ENCODE results near the gene ZFAND4. TPM values are rescaled to one million over a fixed set of nuclear protein-coding genes. Genes with fewer than 3 reads are reported as not detected.
"Not testable (repeated sequence)": the region's sequence is repeated elsewhere in the genome, so short reads cannot be mapped to it uniquely, and the experiment has no call there.

The ZFAND4 gene
- polyA plus RNA-seq, 3 donors: 4.4 to 5.9 (median 5.1) TPM

- no peak for TF ChIP-seq CTCF (IDR thresholded peaks at IDR 0.05)
- no peak overlapping the region for H3K9ac ChIP-seq (ENCODE audit: insufficient read depth, low read length, poor library complexity, severe bottlenecking)
- Mint-ChIP-seq H3K27ac (no peak overlapping the region), H3K4me1 (peaks cover 17% of the 10 kb centered on the region), H3K9me3 (peaks cover 12 to 26% (median 17%) of the 10 kb centered on the region in 7 donors), H3K36me3 (peaks cover 4 to 6% of the 10 kb centered on the region in 2 donors), H3K27me3 (ENCODE audit: low read depth in 3 of 3) (peaks cover 23 to 38% (median 31%) of the 10 kb centered on the region in 3 donors), H3K4me3 (no peak overlapping the region)
- H3K4me1 ChIP-seq (ENCODE audit: control insufficient read depth in 1 of 2, insufficient read depth in 2 of 2, low read length in 2 of 2): peaks cover 10 to 13% of the 10 kb centered on the region in 2 donors
- no peaks in the 10 kb centered on the region for H3K36me3 ChIP-seq (replicated peaks in 1 of 2; ENCODE audit: control insufficient read depth in 1 of 2, insufficient read depth in 2 of 2, low read length in 2 of 2)
- intact Hi-C loops (cut with micrococcal nuclease): no loop called here
- whole genome bisulfite sequencing (ENCODE audit: insufficient coverage): no CpG with 5 or more reads among the region's 3 CpGs
- DNase-seq: no peak
- no peak overlapping the region for H3K4me3 ChIP-seq (replicated peaks in 1 of 3; ENCODE audit: low read depth in 2 of 3, low read length in 3 of 3)
- H3K9me3 ChIP-seq (replicated peaks in 1 of 2; ENCODE audit: control insufficient read depth in 1 of 2, insufficient read depth in 1 of 2, low read length in 2 of 2): peaks cover 0 to 15% of the 10 kb centered on the region in 2 donors
- no peaks in the 10 kb centered on the region for H4K20me1 ChIP-seq (ENCODE audit: insufficient read depth, low read length)
- peaks cover 12 to 23% of the 10 kb centered on the region in 2 donors for H3K27me3 ChIP-seq (ENCODE audit: control insufficient read depth in 2 of 2, insufficient read depth in 2 of 2, low read length in 2 of 2)
- H3K79me2 ChIP-seq (ENCODE audit: insufficient read depth, low read length): no peaks in the 10 kb centered on the region
- H3K27ac ChIP-seq (ENCODE audit: low read depth in 1 of 2, low read length in 2 of 2): no peak overlapping the region
- no peak overlapping the region for H3K4me2 ChIP-seq (replicated peaks; ENCODE audit: extremely low read depth, low read length, poor library complexity, severe bottlenecking)
- H2AFZ ChIP-seq (ENCODE audit: insufficient read depth, low read depth, low read length, poor library complexity, severe bottlenecking): no peak overlapping the region
These were observed 70.4 kb downstream of the ZFAND4 start for GRCh38 chr10:45602082-45602730.

GRCh38 chr10:45601254-45601930 lies 71.2 kb downstream of the ZFAND4 start:
- Histone ChIP-seq H3K27me3 (ENCODE audit: control insufficient read depth in 2 of 2, insufficient read depth in 2 of 2, low read length in 2 of 2) (peaks cover 12 to 23% of the 10 kb centered on the region in 2 donors), H3K9me3 (replicated peaks in 1 of 2; ENCODE audit: control insufficient read depth in 1 of 2, insufficient read depth in 1 of 2, low read length in 2 of 2) (peaks cover 0 to 15% of the 10 kb centered on the region in 2 donors)
- peaks cover 12% of the 10 kb centered on the region for H3K4me1 Mint-ChIP-seq
- H4K20me1 ChIP-seq (ENCODE audit: insufficient read depth, low read length); H3K4me2 ChIP-seq (replicated peaks; ENCODE audit: extremely low read depth, low read length, poor library complexity, severe bottlenecking); H3K79me2 ChIP-seq (ENCODE audit: insufficient read depth, low read length); H3K4me1 ChIP-seq (ENCODE audit: control insufficient read depth in 1 of 2, insufficient read depth in 2 of 2, low read length in 2 of 2); H3K27ac ChIP-seq (ENCODE audit: low read depth in 1 of 2, low read length in 2 of 2); intact Hi-C loops (cut with micrococcal nuclease); H3K36me3 ChIP-seq (replicated peaks in 1 of 2; ENCODE audit: control insufficient read depth in 1 of 2, insufficient read depth in 2 of 2, low read length in 2 of 2); H3K36me3 Mint-ChIP-seq; H3K4me3 ChIP-seq (replicated peaks in 1 of 3; ENCODE audit: low read depth in 2 of 3, low read length in 3 of 3); H3K9ac ChIP-seq (ENCODE audit: insufficient read depth, low read length, poor library complexity, severe bottlenecking); H2AFZ ChIP-seq (ENCODE audit: insufficient read depth, low read depth, low read length, poor library complexity, severe bottlenecking); DNase-seq: not testable (repeated sequence)
- H3K9me3 Mint-ChIP-seq: peaks cover 12 to 25% (median 17%) of the 10 kb centered on the region in 7 donors
- WGBS (ENCODE audit: insufficient coverage): 97% methylated on average over 14 of the region's 16 CpGs
- peak overlapping the region in 1 of 7 donors; percentile 68 for H3K27ac Mint-ChIP-seq
- peak overlapping the region in 1 of 2 donors; percentile 59 for H3K4me3 Mint-ChIP-seq
- peaks cover 23 to 42% (median 32%) of the 10 kb centered on the region in 3 donors for H3K27me3 Mint-ChIP-seq (ENCODE audit: low read depth in 3 of 3)

- H3K4me3 ChIP-seq (replicated peaks in 1 of 3; ENCODE audit: low read depth in 2 of 3, low read length in 3 of 3): peak overlapping the region in 2 of 3 experiments; percentile 2 to 59
- H2AFZ ChIP-seq (ENCODE audit: insufficient read depth, low read depth, low read length, poor library complexity, severe bottlenecking): peak overlapping the region; percentile 70
- H3K27ac Mint-ChIP-seq; H3K36me3 Mint-ChIP-seq; H4K20me1 ChIP-seq (ENCODE audit: insufficient read depth, low read length); H3K27ac ChIP-seq (ENCODE audit: low read depth in 1 of 2, low read length in 2 of 2); DNase-seq; H3K36me3 ChIP-seq (replicated peaks in 1 of 2; ENCODE audit: control insufficient read depth in 1 of 2, insufficient read depth in 2 of 2, low read length in 2 of 2); intact Hi-C loops (cut with micrococcal nuclease); H3K79me2 ChIP-seq (ENCODE audit: insufficient read depth, low read length); H3K4me1 ChIP-seq (ENCODE audit: control insufficient read depth in 1 of 2, insufficient read depth in 2 of 2, low read length in 2 of 2): not testable (repeated sequence)
- Mint-ChIP-seq H3K4me1 (peaks cover 12% of the 10 kb centered on the region), H3K27me3 (ENCODE audit: low read depth in 3 of 3) (peaks cover 23 to 44% (median 34%) of the 10 kb centered on the region in 3 donors), H3K9me3 (peaks cover 12 to 24% (median 17%) of the 10 kb centered on the region in 7 donors), H3K4me3 (peak overlapping the region; percentile 53 to 66)
- WGBS (ENCODE audit: insufficient coverage): 32% methylated on average over 46 of the region's 47 CpGs
- peak overlapping the region; percentile 8 for H3K9ac ChIP-seq (ENCODE audit: insufficient read depth, low read length, poor library complexity, severe bottlenecking)
- peaks cover 12 to 23% of the 10 kb centered on the region in 2 donors for H3K27me3 ChIP-seq (ENCODE audit: control insufficient read depth in 2 of 2, insufficient read depth in 2 of 2, low read length in 2 of 2)
- H3K4me2 ChIP-seq (replicated peaks; ENCODE audit: extremely low read depth, low read length, poor library complexity, severe bottlenecking): peak overlapping the region; percentile 57
- peaks cover 0 to 15% of the 10 kb centered on the region in 2 donors for H3K9me3 ChIP-seq (replicated peaks in 1 of 2; ENCODE audit: control insufficient read depth in 1 of 2, insufficient read depth in 1 of 2, low read length in 2 of 2)
These were observed 72.0 kb downstream of the ZFAND4 start for GRCh38 chr10:45600337-45601253.
